ENCODE data around the gene VSIG10L. TPM values are rescaled to one million over a fixed set of nuclear protein-coding genes. Genes with fewer than 3 reads are reported as not detected.

The VSIG10L gene
- polyA plus RNA-seq, 4 donors: 4.2 to 5.2 (median 4.8) TPM

GRCh38 chr19:51319649-51320279, 22.2 kb downstream of the VSIG10L start:
- DNase-seq (ENCODE audit: low read depth in 4 of 4, low spot score in 3 of 4): no peak

GRCh38 chr19:51318687-51319648, 23.0 kb downstream of the VSIG10L start:
- DNase-seq (ENCODE audit: low read depth in 4 of 4, low spot score in 3 of 4): no peak

- DNase-seq (ENCODE audit: low read depth in 4 of 4, low spot score in 3 of 4): no peak
Observed at GRCh38 chr19:51317968-51318367, 24.0 kb downstream of the VSIG10L start.

- no peak for DNase-seq (ENCODE audit: low read depth in 4 of 4, low spot score in 3 of 4)
Observed at GRCh38 chr19:51317376-51317775, 24.6 kb downstream of the VSIG10L start.

- DNase-seq (ENCODE audit: low read depth in 4 of 4, low spot score in 3 of 4): no peak
Observed at GRCh38 chr19:51316688-51317087, 25.3 kb downstream of the VSIG10L start.

- DNase-seq (ENCODE audit: low read depth in 4 of 4, low spot score in 3 of 4): no peak
Observed at GRCh38 chr19:51311351-51312257, 30.3 kb downstream of the VSIG10L start, which contains the start of gene IGLON5. TSS of gene IGLON5 (plus strand) at chr19:51311644. CDS start at chr19:51311848, 204 bp downstream.

GRCh38 chr19:51305479-51305878, 36.5 kb downstream of the VSIG10L start:
- no peak for DNase-seq (ENCODE audit: low read depth in 4 of 4, low spot score in 3 of 4)

GRCh38 chr19:51301266-51301665, 40.7 kb downstream of the VSIG10L start:
- DNase-seq (ENCODE audit: low read depth in 4 of 4, low spot score in 3 of 4): no peak

- no peak for DNase-seq (ENCODE audit: low read depth in 4 of 4, low spot score in 3 of 4)
Observed at GRCh38 chr19:51297406-51297805, 44.5 kb downstream of the VSIG10L start.

- DNase-seq (ENCODE audit: low read depth in 4 of 4, low spot score in 3 of 4): no peak
Observed at GRCh38 chr19:51296336-51297093, 45.4 kb downstream of the VSIG10L start.

GRCh38 chr19:51295382-51296126, 46.4 kb downstream of the VSIG10L start:
- DNase-seq (ENCODE audit: low read depth in 4 of 4, low spot score in 3 of 4): no peak

- no peak for DNase-seq (ENCODE audit: low read depth in 4 of 4, low spot score in 3 of 4)
Observed at GRCh38 chr19:51294977-51295375, 47.0 kb downstream of the VSIG10L start.

GRCh38 chr19:51294211-51294976, 47.5 kb downstream of the VSIG10L start:
- DNase-seq (ENCODE audit: low read depth in 4 of 4, low spot score in 3 of 4): no peak

GRCh38 chr19:51293571-51294210, 48.2 kb downstream of the VSIG10L start:
- DNase-seq (ENCODE audit: low read depth in 4 of 4, low spot score in 3 of 4): no peak

- DNase-seq (ENCODE audit: low read depth in 4 of 4, low spot score in 3 of 4): no peak
Observed at GRCh38 chr19:51292971-51293370, 49.0 kb downstream of the VSIG10L start.

- DNase-seq (ENCODE audit: low read depth in 4 of 4, low spot score in 3 of 4): no peak
Observed at GRCh38 chr19:51289635-51290034, 52.3 kb downstream of the VSIG10L start.

GRCh38 chr19:51285682-51286081, 56.3 kb downstream of the VSIG10L start:
- DNase-seq (ENCODE audit: low read depth in 4 of 4, low spot score in 3 of 4): no peak

GRCh38 chr19:51282335-51282734, 59.6 kb downstream of the VSIG10L start:
- no peak for DNase-seq (ENCODE audit: low read depth in 4 of 4, low spot score in 3 of 4)

Data from left renal pelvis (tissue), 4 donors.